Lower leg skin (tissue), 4 donors: ENCODE results near the gene MS4A13. TPM values are rescaled to one million over a fixed set of nuclear protein-coding genes. Genes with fewer than 3 reads are reported as not detected.

Experiments used
- DNase-seq, 2 donors: peaks; one replicate each; pipeline ENCODE4 v3.0.0-alpha.2; 2019; ENCODE audit warnings: low spot score in 2 of 2
- H3K4me3 ChIP-seq: fragments of 200-600 bp; sonication (generic); 2 replicates; pipeline ENCODE4 v1.5.1; 2017; ENCODE audit warnings: mild to moderate bottlenecking, low read depth; ENCODE audit not compliant: poor library complexity, severe bottlenecking
- CTCF ChIP-seq, 3 donors: fragments of 450-650 bp; IDR thresholded peaks; one replicate each; pipeline ENCODE4 v1.5.1; 2016; ENCODE audit warnings: antibody characterized with exemption in 3 of 3, mild to moderate bottlenecking in 3 of 3, moderate library complexity in 2 of 3
- POLR2A ChIP-seq, 2 donors: fragments of 450-650 bp; IDR thresholded peaks; one replicate each; pipeline ENCODE4 v1.6.1; 2016 to 2017; ENCODE audit warnings: antibody characterized with exemption in 2 of 2, mild to moderate bottlenecking in 1 of 2, moderate library complexity in 1 of 2
- WGBS, 2 donors: methylation state at CpG; one replicate each; pipeline ENCODE4 v1.1.5; 2018; 5-methylcytosine and 5-hydroxymethylcytosine counted together
- intact Hi-C: fragments of 100-400 bp; cut with DNase I; formaldehyde crosslinking; loops from one replicate; pipeline ENCODE4 v1.15.0; 2023; ENCODE audit warnings: low total_unique reads
- total RNA-seq, 4 donors: library from RNA; depleted of rRNA; stranded (reverse); fragments of >200 nt; gene quantifications; one replicate each; pipeline ENCODE4 v1.1.0, GENCODE V29; 2016

The MS4A13 gene
- total RNA-seq, 4 donors from 2014 or later, result not detected

- no peak within 1 kb of the TSS for H3K4me3 ChIP-seq
- TF ChIP-seq CTCF (IDR thresholded peaks at IDR 0.05), result no peak
- no peak for TF ChIP-seq POLR2A (IDR thresholded peaks at IDR 0.05)
- WGBS, 2 donors, result 70 to 75% methylated on average over 4 of the region's 4 CpGs
- no peak for DNase-seq
- intact Hi-C loops, result no loop called here
Measured at GRCh38 chr11:60492488-60493009, 22.6 kb upstream of the MS4A13 start, which contains the start of gene MS4A12. Gene MS4A12 (plus strand): TSS chr11:60492778. CDS start chr11:60497319, 4,541 bp downstream.

GRCh38 chr11:60493454-60493853 is 21.7 kb upstream of the MS4A13 start:
- H3K4me3 ChIP-seq, result no peak overlapping the region
- no peak for DNase-seq
- intact Hi-C loops, result no loop called here
- 74 to 84% methylated on average over 2 of the region's 2 CpGs for WGBS, 2 donors
- TF ChIP-seq POLR2A (IDR thresholded peaks at IDR 0.05) (no peak), CTCF (IDR thresholded peaks at IDR 0.05) (no peak)

GRCh38 chr11:60498399-60498798 is 16.8 kb upstream of the MS4A13 start:
- no peak overlapping the region for H3K4me3 ChIP-seq
- no peak for DNase-seq
- intact Hi-C loops, result no loop called here
- WGBS, 2 donors, result 49 to 80% methylated on average over 2 of the region's 2 CpGs
- no peak for TF ChIP-seq CTCF (IDR thresholded peaks at IDR 0.05)
- TF ChIP-seq POLR2A (IDR thresholded peaks at IDR 0.05), result no peak

GRCh38 chr11:60498853-60499252 is 16.3 kb upstream of the MS4A13 start:
- no peak for TF ChIP-seq CTCF (IDR thresholded peaks at IDR 0.05)
- TF ChIP-seq POLR2A (IDR thresholded peaks at IDR 0.05), result no peak
- DNase-seq, result no peak
- WGBS, 2 donors, result 59 to 68% methylated on average over 4 of the region's 4 CpGs
- no peak overlapping the region for H3K4me3 ChIP-seq
- intact Hi-C loops, result no loop called here

GRCh38 chr11:60500276-60500910 is 14.8 kb upstream of the MS4A13 start:
- no peak for DNase-seq
- no peak overlapping the region for H3K4me3 ChIP-seq
- no peak for TF ChIP-seq POLR2A (IDR thresholded peaks at IDR 0.05)
- no peak for TF ChIP-seq CTCF (IDR thresholded peaks at IDR 0.05)
- intact Hi-C loops, result no loop called here
- WGBS, 2 donors, result 55 to 65% methylated on average over 3 of the region's 3 CpGs
